CD14-positive monocyte (primary cell): ENCODE results near the gene HMCN2. TPM values are rescaled to one million over a fixed set of nuclear protein-coding genes. Genes with fewer than 3 reads are reported as not detected.

Experiments
- DNase-seq, 3 donors: peaks; one replicate each; pipeline ENCODE4 v3.0.0-alpha.2; 2011 to 2022
- H2AFZ ChIP-seq: 2 replicates; pipeline ENCODE4 v1.6.0; 2012; ENCODE audit warnings: mild to moderate bottlenecking, low read depth, low read length, inconsistent platforms; ENCODE audit not compliant: insufficient read depth, poor library complexity, severe bottlenecking
- H3K27ac ChIP-seq, 2 donors: 1 replicate in 1 of 2; 2 replicates in 1 of 2; pipeline ENCODE4 v1.5.1; 2012 to 2013; ENCODE audit warnings: low read length in 2 of 2, control low read depth in 1 of 2, inconsistent platforms in 1 of 2, low read depth in 1 of 2, mild to moderate bottlenecking in 1 of 2
- H3K27me3 ChIP-seq, 2 donors: one replicate each; pipeline versions ENCODE4 v1.6.0 to v1.6.1; 2011 to 2013; ENCODE audit warnings: low read length in 2 of 2; ENCODE audit not compliant: control insufficient read depth in 2 of 2, insufficient read depth in 2 of 2
- H3K36me3 ChIP-seq, 2 donors: replicated peaks in 1 of 2; 1 replicate in 1 of 2; 2 replicates in 1 of 2; pipeline versions ENCODE4 v1.5.1 to v1.6.1; 2012 to 2013; ENCODE audit warnings: low read length in 2 of 2, control low read depth in 1 of 2, inconsistent platforms in 1 of 2, mild to moderate bottlenecking in 1 of 2; ENCODE audit not compliant: insufficient read depth in 2 of 2, control insufficient read depth in 1 of 2
- H3K4me1 ChIP-seq, 2 donors: 1 replicate in 1 of 2; 2 replicates in 1 of 2; pipeline versions ENCODE4 v1.5.1 to v1.6.1; 2012 to 2013; ENCODE audit warnings: low read length in 2 of 2, control low read depth in 1 of 2, inconsistent platforms in 1 of 2, mild to moderate bottlenecking in 1 of 2, moderate library complexity in 1 of 2; ENCODE audit not compliant: insufficient read depth in 2 of 2, control insufficient read depth in 1 of 2
- H3K4me2 ChIP-seq: replicated peaks from 2 replicates; pipeline ENCODE3; 2012; ENCODE audit warnings: low read length, moderate library complexity, mild to moderate bottlenecking; ENCODE audit not compliant: poor library complexity, severe bottlenecking; ENCODE audit errors: extremely low read depth
- H3K4me3 ChIP-seq, 3 experiments: fragments of 200-600 bp in 1 of 3; sonication (generic) in 1 of 3; replicated peaks in 1 of 3; 1 replicate in 2 of 3; 2 replicates in 1 of 3; pipeline ENCODE4 v1.5.1; 2011 to 2013; ENCODE audit warnings: low read length in 3 of 3, mild to moderate bottlenecking in 3 of 3, control low read depth in 2 of 3, low read depth in 2 of 3, inconsistent platforms in 1 of 3, moderate library complexity in 1 of 3
- H3K79me2 ChIP-seq: 2 replicates; pipeline ENCODE4 v1.6.0; 2012; ENCODE audit warnings: mild to moderate bottlenecking, control low read depth, inconsistent platforms, low read length, moderate library complexity; ENCODE audit not compliant: insufficient read depth
- H3K9ac ChIP-seq: 2 replicates; pipeline ENCODE4 v1.6.0; 2017; ENCODE audit warnings: low read length, mild to moderate bottlenecking; ENCODE audit not compliant: insufficient read depth, poor library complexity, severe bottlenecking
- H3K9me3 ChIP-seq, 2 donors: replicated peaks in 1 of 2; 1 replicate in 1 of 2; 2 replicates in 1 of 2; pipeline versions ENCODE4 v1.5.1 to v1.6.1; 2012 to 2013; ENCODE audit warnings: low read length in 2 of 2, control low read depth in 1 of 2; ENCODE audit not compliant: control insufficient read depth in 1 of 2, insufficient read depth in 1 of 2
- H4K20me1 ChIP-seq: 2 replicates; pipeline ENCODE4 v1.6.0; 2012; ENCODE audit warnings: mild to moderate bottlenecking, low read length, control low read depth, moderate library complexity; ENCODE audit not compliant: insufficient read depth
- H3K27ac Mint-ChIP-seq, 7 donors: one replicate each; pipeline ENCODE4 v1.8.0; 2020; ENCODE audit warnings: mild to moderate bottlenecking in 7 of 7, mixed read lengths in 7 of 7, moderate library complexity in 6 of 7, inconsistent platforms in 2 of 7
- H3K27me3 Mint-ChIP-seq, 3 donors: one replicate each; pipeline ENCODE4 v1.8.0; 2021 to 2022; ENCODE audit warnings: low read depth in 3 of 3, mild to moderate bottlenecking in 3 of 3, mixed read lengths in 3 of 3, moderate library complexity in 3 of 3, inconsistent platforms in 1 of 3
- H3K36me3 Mint-ChIP-seq, 2 donors: one replicate each; pipeline ENCODE4 v1.8.0; 2020; ENCODE audit warnings: mixed read lengths in 2 of 2, inconsistent platforms in 1 of 2, mild to moderate bottlenecking in 1 of 2
- H3K4me1 Mint-ChIP-seq: one replicate; pipeline ENCODE4 v1.8.0; 2020; ENCODE audit warnings: mild to moderate bottlenecking, mixed read lengths
- H3K4me3 Mint-ChIP-seq, 2 donors: one replicate each; pipeline ENCODE4 v1.8.0; 2020; ENCODE audit warnings: mild to moderate bottlenecking in 2 of 2, mixed read lengths in 2 of 2, moderate library complexity in 1 of 2
- H3K9me3 Mint-ChIP-seq, 7 donors: one replicate each; pipeline ENCODE4 v1.8.0; 2020 to 2022; ENCODE audit warnings: mixed read lengths in 7 of 7, mild to moderate bottlenecking in 6 of 7, moderate library complexity in 6 of 7, inconsistent platforms in 2 of 7
- CTCF ChIP-seq: fragments of 200-600 bp; IDR thresholded peaks from one replicate; pipeline ENCODE4 v1.8.0; 2022; ENCODE audit warnings: antibody characterized with exemption, mild to moderate bottlenecking
- WGBS: methylation state at CpG from one replicate; pipeline ENCODE4 v1.1.5; 2013; ENCODE audit warnings: missing lambda C conversion rate; ENCODE audit not compliant: insufficient coverage; 5-methylcytosine and 5-hydroxymethylcytosine counted together
- intact Hi-C, 2 donors: fragments of 100-400 bp; cut with micrococcal nuclease; formaldehyde crosslinking; loops; one replicate each; pipeline versions ENCODE4 v1.15.0 to v1.15.1; 2023
- polyA plus RNA-seq, 3 donors: library from polyadenylated mRNA; depleted of rRNA in 1 of 3; unstranded in 2 of 3; stranded (reverse) in 1 of 3; fragments of 300-500 nt in 2 of 3; fragments of >200 nt in 1 of 3; fragmentation: Illumina TruSeq in 2 of 3; gene quantifications; 1 replicate in 2 of 3; 2 replicates in 1 of 3; pipeline ENCODE4 v1.2.3, GENCODE V29; 2012 to 2021

Gene HMCN2
- polyA plus RNA-seq, 3 donors: not detected

DNA sequence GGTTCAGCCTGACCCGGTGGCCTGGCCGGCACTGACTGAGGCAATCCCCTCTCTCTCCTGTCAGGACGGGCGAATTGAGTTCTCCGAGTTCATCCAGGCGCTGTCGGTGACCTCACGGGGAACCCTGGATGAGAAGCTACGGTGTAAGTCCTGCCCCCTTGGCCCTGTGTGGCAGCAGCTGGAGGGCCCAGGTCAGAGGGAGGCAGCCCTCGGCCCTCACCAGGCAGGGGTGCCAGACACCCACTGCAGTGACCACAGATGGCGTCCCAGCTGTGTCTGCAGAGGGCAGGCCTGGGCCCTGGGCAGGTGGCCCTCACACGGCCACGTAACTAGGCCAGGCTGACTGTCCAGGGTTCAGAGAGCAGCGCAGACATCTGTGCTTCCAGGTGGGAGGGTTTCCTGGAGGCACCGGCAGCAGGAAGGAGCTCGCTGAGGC lies 45.9 kb upstream of the HMCN2 start:
- H3K4me1 ChIP-seq: no peaks in the 10 kb centered on the region
- Mint-ChIP-seq H3K9me3 (no peaks in the 10 kb centered on the region), H3K27ac (no peak overlapping the region), H3K4me3 (no peak overlapping the region), H3K27me3 (peaks cover 0 to 5% (median 0%) of the 10 kb centered on the region in 3 donors), H3K36me3 (no peaks in the 10 kb centered on the region), H3K4me1 (no peaks in the 10 kb centered on the region)
- H3K9ac ChIP-seq: no peak overlapping the region
- H2AFZ ChIP-seq: no peak overlapping the region
- intact Hi-C loops: no loop called here
- no peak for TF ChIP-seq CTCF
- H3K79me2 ChIP-seq: no peaks in the 10 kb centered on the region
- no peaks in the 10 kb centered on the region for H3K9me3 ChIP-seq
- WGBS: 95% methylated on average over 14 of the region's 16 CpGs
- DNase-seq: no peak
- H3K36me3 ChIP-seq: no peaks in the 10 kb centered on the region
- H3K27me3 ChIP-seq: no peaks in the 10 kb centered on the region
- H4K20me1 ChIP-seq: no peaks in the 10 kb centered on the region
- H3K4me2 ChIP-seq: no peak overlapping the region
- H3K27ac ChIP-seq: no peak overlapping the region
- no peak overlapping the region for H3K4me3 ChIP-seq

GRCh38 chr9:130220352-130220751 lies 45.2 kb upstream of the HMCN2 start:
- Mint-ChIP-seq H3K36me3 (no peaks in the 10 kb centered on the region), H3K4me1 (no peaks in the 10 kb centered on the region), H3K9me3 (no peaks in the 10 kb centered on the region), H3K4me3 (peak overlapping the region in 1 of 2 donors; percentile 42), H3K27me3 (peaks cover 0 to 5% (median 0%) of the 10 kb centered on the region in 3 donors), H3K27ac (peak overlapping the region in 2 of 7 donors; percentile 5 to 64)
- Histone ChIP-seq H3K4me2 (no peak overlapping the region), H3K79me2 (no peaks in the 10 kb centered on the region), H3K9me3 (no peaks in the 10 kb centered on the region), H3K4me3 (no peak overlapping the region), H3K4me1 (no peaks in the 10 kb centered on the region), H4K20me1 (no peaks in the 10 kb centered on the region), H3K36me3 (no peaks in the 10 kb centered on the region), H2AFZ (no peak overlapping the region), H3K9ac (no peak overlapping the region), H3K27ac (no peak overlapping the region), H3K27me3 (no peaks in the 10 kb centered on the region)
- no peak for DNase-seq
- WGBS: 77% methylated on average over 6 of the region's 9 CpGs
- no peak for TF ChIP-seq CTCF
- intact Hi-C loops: no loop called here
